ENCODE measurements around the gene PLCB1.

GRCh38 chr20:8385247-8385646, 253.2 kb downstream of the PLCB1 start:
- TF ChIP-seq RFX5 (IDR thresholded peaks at IDR 0.05; ENCODE audit: low read depth, low read length) (no peak), CEBPB (IDR thresholded peaks at IDR 0.05; ENCODE audit: borderline replicate concordance in 1 of 2, low read depth in 2 of 2, low read length in 2 of 2) (no peak), ZBTB4 (CRISPR knock-in tag; IDR thresholded peaks at IDR 0.05) (no peak), RAD21 (IDR thresholded peaks at IDR 0.05; ENCODE audit: insufficient read depth, low read depth, low read length) (no peak)
- TF ChIP-seq, protein P1, sequence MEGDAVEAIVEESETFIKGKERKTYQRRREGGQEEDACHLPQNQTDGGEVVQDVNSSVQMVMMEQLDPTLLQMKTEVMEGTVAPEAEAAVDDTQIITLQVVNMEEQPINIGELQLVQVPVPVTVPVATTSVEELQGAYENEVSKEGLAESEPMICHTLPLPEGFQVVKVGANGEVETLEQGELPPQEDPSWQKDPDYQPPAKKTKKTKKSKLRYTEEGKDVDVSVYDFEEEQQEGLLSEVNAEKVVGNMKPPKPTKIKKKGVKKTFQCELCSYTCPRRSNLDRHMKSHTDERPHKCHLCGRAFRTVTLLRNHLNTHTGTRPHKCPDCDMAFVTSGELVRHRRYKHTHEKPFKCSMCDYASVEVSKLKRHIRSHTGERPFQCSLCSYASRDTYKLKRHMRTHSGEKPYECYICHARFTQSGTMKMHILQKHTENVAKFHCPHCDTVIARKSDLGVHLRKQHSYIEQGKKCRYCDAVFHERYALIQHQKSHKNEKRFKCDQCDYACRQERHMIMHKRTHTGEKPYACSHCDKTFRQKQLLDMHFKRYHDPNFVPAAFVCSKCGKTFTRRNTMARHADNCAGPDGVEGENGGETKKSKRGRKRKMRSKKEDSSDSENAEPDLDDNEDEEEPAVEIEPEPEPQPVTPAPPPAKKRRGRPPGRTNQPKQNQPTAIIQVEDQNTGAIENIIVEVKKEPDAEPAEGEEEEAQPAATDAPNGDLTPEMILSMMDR (IDR thresholded peaks at IDR 0.05 in 2 of 3, conservative IDR thresholded peaks at IDR 0.05 in 1 of 3; ENCODE audit: control insufficient read depth in 2 of 3, extremely low read depth in 1 of 3, insufficient read depth in 1 of 3, low read depth in 3 of 3, low read length in 3 of 3) = no peak
